Mucosa of stomach (tissue), 1 donor: ENCODE measurements around the gene POLD2.

ENCODE experiments used
- H3K27me3 ChIP-seq: one replicate; pipeline ENCODE4 v1.7.0; 2013; ENCODE audit warnings: mild to moderate bottlenecking, low read length; ENCODE audit not compliant: control insufficient read depth, insufficient read depth
- H3K36me3 ChIP-seq: one replicate; pipeline ENCODE4 v1.7.0; 2013; ENCODE audit warnings: low read length; ENCODE audit not compliant: control insufficient read depth, insufficient read depth
- H3K4me1 ChIP-seq: one replicate; pipeline ENCODE4 v1.7.0; 2013; ENCODE audit warnings: mild to moderate bottlenecking, low read length; ENCODE audit not compliant: control insufficient read depth, insufficient read depth
- H3K4me3 ChIP-seq: one replicate; pipeline ENCODE4 v1.7.0; 2013; ENCODE audit warnings: low read length
- H3K9ac ChIP-seq: one replicate; pipeline ENCODE4 v1.7.0; 2013; ENCODE audit warnings: mild to moderate bottlenecking, low read length, moderate library complexity
- H3K9me3 ChIP-seq: one replicate; pipeline ENCODE4 v1.7.0; 2013; ENCODE audit warnings: mild to moderate bottlenecking, low read length, moderate library complexity; ENCODE audit not compliant: control insufficient read depth
- donor health status: Pancreatic carcinoma.

POLD2 gene

GRCh38 chr7:44158096-44158872 is 34.9 kb upstream of the POLD2 start:
- Histone ChIP-seq H3K36me3 (no peaks in the 10 kb centered on the region), H3K4me3 (no peak overlapping the region), H3K4me1 (no peaks in the 10 kb centered on the region), H3K9ac (no peak overlapping the region), H3K9me3 (no peaks in the 10 kb centered on the region), H3K27me3 (no peaks in the 10 kb centered on the region)

- H3K4me1 ChIP-seq: no peaks in the 10 kb centered on the region
- no peaks in the 10 kb centered on the region for H3K27me3 ChIP-seq
- no peaks in the 10 kb centered on the region for H3K9me3 ChIP-seq
Measured at GRCh38 chr7:44157116-44158080, 34.0 kb upstream of the POLD2 start.

DNA sequence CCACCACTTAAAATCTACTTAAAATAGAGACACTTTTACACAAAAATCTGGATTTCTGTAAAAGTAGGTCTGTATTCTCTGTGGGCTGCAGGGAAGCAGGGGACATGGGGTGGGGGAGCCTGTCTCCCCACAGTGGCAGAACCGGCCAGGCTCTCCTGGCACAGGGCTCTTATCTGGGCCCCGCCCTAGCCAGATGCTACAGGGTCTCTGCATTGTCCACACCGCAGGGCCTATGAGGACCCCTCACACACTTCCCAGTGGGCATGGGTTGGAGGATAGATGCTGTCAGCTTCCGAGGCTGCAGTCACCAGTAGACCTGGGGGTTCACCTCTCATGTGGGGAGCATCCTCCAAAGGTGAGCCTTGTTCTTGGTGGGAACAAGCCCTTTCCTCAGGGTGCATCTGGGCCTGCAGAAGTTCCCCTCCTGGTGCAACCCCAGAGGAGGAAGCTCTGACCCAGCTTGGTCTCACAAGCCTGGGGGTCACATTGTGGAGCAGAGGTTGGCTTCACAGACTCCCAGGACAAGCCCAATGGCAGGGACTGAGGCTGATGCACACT is 33.2 kb upstream of the POLD2 start:
- H3K9me3 ChIP-seq: no peaks in the 10 kb centered on the region
- no peak overlapping the region for H3K9ac ChIP-seq
- H3K36me3 ChIP-seq: no peaks in the 10 kb centered on the region
- no peaks in the 10 kb centered on the region for H3K27me3 ChIP-seq
- H3K4me1 ChIP-seq: no peaks in the 10 kb centered on the region
- H3K4me3 ChIP-seq: no peak overlapping the region

More at GRCh38 chr7:44157116-44158080, 34.0 kb upstream of the POLD2 start:
- H3K4me3 ChIP-seq: no peak overlapping the region
- no peaks in the 10 kb centered on the region for H3K36me3 ChIP-seq
- H3K9ac ChIP-seq: no peak overlapping the region

GRCh38 chr7:44155191-44156185 is 32.1 kb upstream of the POLD2 start:
- Histone ChIP-seq H3K27me3 (no peaks in the 10 kb centered on the region), H3K4me3 (no peak overlapping the region), H3K9me3 (no peaks in the 10 kb centered on the region), H3K4me1 (no peaks in the 10 kb centered on the region), H3K36me3 (no peaks in the 10 kb centered on the region), H3K9ac (no peak overlapping the region)

DNA sequence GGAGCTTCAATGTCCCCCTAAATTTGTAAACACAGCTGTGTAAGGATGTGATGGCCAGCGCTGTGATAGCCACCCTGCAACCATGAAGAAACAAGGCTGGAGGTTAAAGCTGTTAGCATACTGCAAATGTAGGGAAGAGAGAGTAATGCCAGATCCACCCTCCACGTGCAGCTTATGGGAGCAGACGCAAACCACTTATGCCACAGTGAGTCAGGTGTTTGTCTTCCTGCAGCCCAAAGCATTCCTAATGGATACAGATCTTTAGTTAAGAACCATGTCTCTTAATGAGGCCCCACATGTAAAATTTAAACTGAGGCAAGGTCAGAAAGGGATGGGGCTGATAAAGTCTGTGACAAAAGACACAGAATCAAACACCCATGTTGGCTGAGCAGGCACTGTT is 31.4 kb upstream of the POLD2 start:
- H3K4me3 ChIP-seq: no peak overlapping the region
- no peaks in the 10 kb centered on the region for H3K9me3 ChIP-seq
- H3K4me1 ChIP-seq: no peaks in the 10 kb centered on the region
- no peaks in the 10 kb centered on the region for H3K36me3 ChIP-seq
- no peaks in the 10 kb centered on the region for H3K27me3 ChIP-seq
- no peak overlapping the region for H3K9ac ChIP-seq

DNA sequence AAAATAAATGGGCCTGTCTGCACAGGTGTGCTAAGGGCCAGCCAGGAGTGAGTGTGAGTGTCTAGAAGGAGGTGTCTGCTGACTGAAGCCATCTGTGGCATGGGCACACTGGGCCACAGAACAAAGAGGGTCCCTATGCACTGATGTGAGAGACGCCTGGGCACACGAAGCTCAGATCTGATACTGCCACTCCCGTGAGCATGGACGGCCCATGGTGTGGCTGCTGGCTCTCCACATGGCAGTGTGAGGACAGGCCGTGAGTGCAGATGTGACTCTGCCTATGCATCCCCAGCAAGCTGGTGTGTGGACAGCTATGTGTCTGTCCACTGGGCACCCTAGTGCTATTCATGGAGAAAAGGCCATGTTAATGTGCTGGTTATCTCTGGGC is 30.6 kb upstream of the POLD2 start:
- H3K36me3 ChIP-seq: no peaks in the 10 kb centered on the region
- H3K27me3 ChIP-seq: no peaks in the 10 kb centered on the region
- no peak overlapping the region for H3K9ac ChIP-seq
- no peak overlapping the region for H3K4me3 ChIP-seq
- H3K9me3 ChIP-seq: no peaks in the 10 kb centered on the region
- H3K4me1 ChIP-seq: no peaks in the 10 kb centered on the region

DNA sequence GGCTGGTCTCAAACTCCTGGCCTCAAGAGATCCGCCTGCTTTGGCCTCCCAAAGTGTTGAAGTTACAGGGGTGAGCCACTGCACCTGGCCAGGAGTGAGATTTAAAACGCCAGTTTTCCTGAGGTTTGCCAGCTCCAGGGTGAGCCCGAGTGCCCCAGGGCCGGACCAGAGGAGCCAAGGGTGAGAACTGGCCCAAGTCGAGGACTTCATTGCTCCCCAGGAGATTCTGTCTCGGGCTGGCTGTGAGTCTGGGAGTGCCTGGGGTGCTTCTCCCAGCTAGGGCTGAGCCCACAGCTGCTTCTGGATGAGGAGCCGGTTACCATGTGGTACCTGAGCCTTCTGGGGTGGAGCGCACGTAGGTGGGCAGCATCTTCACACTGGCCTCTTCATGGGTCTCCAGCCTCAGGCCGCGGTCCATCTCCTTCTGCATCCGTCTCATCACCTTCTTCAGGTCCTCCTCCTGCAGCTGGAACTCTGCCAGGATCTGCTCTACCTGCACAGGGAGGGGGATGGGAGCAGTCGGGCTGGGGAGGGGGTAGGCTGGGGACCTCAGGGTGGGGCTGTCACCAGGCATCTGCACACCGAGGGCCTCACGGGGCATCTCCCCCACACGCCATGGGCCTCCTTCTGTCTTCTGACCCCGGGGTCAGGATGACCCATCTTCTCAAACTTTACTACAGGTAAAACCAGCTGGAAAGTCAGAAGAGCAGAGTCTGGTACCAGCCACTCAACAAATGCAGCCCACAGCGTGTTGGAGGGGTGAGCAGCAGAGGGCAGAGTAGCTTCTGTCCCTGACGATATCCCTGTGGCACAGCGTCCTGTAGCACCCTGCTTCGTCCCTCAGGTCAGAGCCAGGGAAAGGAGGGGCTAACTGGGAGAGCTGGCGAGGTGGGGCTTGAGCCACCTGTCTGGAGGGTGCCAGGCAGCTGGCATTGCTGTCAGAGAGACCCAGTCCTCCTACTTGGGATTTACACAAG is 29.9 kb upstream of the POLD2 start:
- Histone ChIP-seq H3K36me3 (no peaks in the 10 kb centered on the region), H3K4me3 (no peak overlapping the region), H3K27me3 (no peaks in the 10 kb centered on the region), H3K9ac (no peak overlapping the region), H3K4me1 (no peaks in the 10 kb centered on the region), H3K9me3 (no peaks in the 10 kb centered on the region)

DNA sequence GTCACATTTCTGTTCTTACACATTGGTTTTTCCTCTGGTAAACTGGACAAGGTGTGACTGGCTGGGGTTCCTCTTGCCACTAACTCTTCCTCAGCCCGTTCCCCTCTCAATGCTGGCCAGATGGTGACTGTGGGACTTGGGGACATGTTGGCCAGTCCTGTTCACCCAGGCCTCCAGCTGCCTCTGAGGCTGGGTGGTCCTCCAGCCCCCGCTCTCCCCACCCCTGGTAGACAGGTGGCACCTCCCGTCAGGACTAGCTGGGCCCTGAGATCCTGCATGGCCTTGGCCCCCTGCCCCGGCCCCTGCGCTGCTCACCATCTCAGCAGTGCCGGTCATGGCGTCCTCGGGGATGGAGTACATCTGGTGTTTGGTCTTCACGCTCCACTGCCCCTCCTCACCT is 28.6 kb upstream of the POLD2 start:
- Histone ChIP-seq H3K9ac (no peak overlapping the region), H3K9me3 (no peaks in the 10 kb centered on the region), H3K4me1 (peaks cover 6% of the 10 kb centered on the region)

GRCh38 chr7:44150966-44151941 is 27.9 kb upstream of the POLD2 start:
- no peak overlapping the region for H3K9ac ChIP-seq
- no peak overlapping the region for H3K4me3 ChIP-seq
- no peaks in the 10 kb centered on the region for H3K9me3 ChIP-seq
- H3K4me1 ChIP-seq: peaks cover 13% of the 10 kb centered on the region
- peaks cover 10% of the 10 kb centered on the region for H3K27me3 ChIP-seq
- H3K36me3 ChIP-seq: no peaks in the 10 kb centered on the region

More for the DNA sequence above, 28.6 kb upstream of the POLD2 start:
- Histone ChIP-seq H3K27me3 (peaks cover 6% of the 10 kb centered on the region), H3K4me3 (no peak overlapping the region), H3K36me3 (no peaks in the 10 kb centered on the region)

- Histone ChIP-seq H3K9ac (no peak overlapping the region), H3K27me3 (peaks cover 15% of the 10 kb centered on the region), H3K4me3 (no peak overlapping the region), H3K4me1 (peaks cover 14% of the 10 kb centered on the region), H3K9me3 (no peaks in the 10 kb centered on the region), H3K36me3 (no peaks in the 10 kb centered on the region)
Measured at GRCh38 chr7:44150466-44150832, 27.1 kb upstream of the POLD2 start.
